Right renal pelvis (tissue), 4 donors: ENCODE measurements around the gene SLC35D2. TPM values are rescaled to one million over a fixed set of nuclear protein-coding genes. Genes with fewer than 3 reads are reported as not detected.

Experiments
- DNase-seq, 4 donors: peaks; one replicate each; pipeline ENCODE4 v3.0.0-alpha.2; 2013; ENCODE audit warnings: low read depth in 4 of 4, low spot score in 3 of 4, missing footprints in 1 of 4
- polyA plus RNA-seq, 4 donors: library from polyadenylated mRNA; unstranded; fragments of 120-200 nt; gene quantifications; one replicate each; pipeline ENCODE4 v1.2.1, GENCODE V29; 2013; ENCODE audit not compliant: insufficient read length in 4 of 4

The SLC35D2 gene
- 10 to 100 TPM; 37.6 to 41.5 (median 39.0) TPM for polyA plus RNA-seq

GRCh38 chr9:96383165-96383942 is at the start of gene SLC35D2:
TSS of gene SLC35D2 (minus strand) at chr9:96383711. CDS start at chr9:96383634, 77 bp downstream.
- peak; percentile 35 to 50 (median 44) for DNase-seq

- no peak for DNase-seq
Measured at GRCh38 chr9:96430377-96430776, 46.9 kb upstream of the SLC35D2 start.

- no peak for DNase-seq
Measured at GRCh38 chr9:96429732-96430131, 46.2 kb upstream of the SLC35D2 start.

GRCh38 chr9:96425500-96426169 is 42.1 kb upstream of the SLC35D2 start:
- DNase-seq, result no peak

- no peak for DNase-seq
Measured at GRCh38 chr9:96423985-96424336, 40.5 kb upstream of the SLC35D2 start.

GRCh38 chr9:96423322-96423984 is 39.9 kb upstream of the SLC35D2 start:
- no peak for DNase-seq

GRCh38 chr9:96420468-96421219 is 37.1 kb upstream of the SLC35D2 start:
- peak in 1 of 4 donors; percentile 44 for DNase-seq

GRCh38 chr9:96419691-96419969 is 36.1 kb upstream of the SLC35D2 start:
- no peak for DNase-seq

GRCh38 chr9:96418920-96419690 is 35.6 kb upstream of the SLC35D2 start:
- peak in 2 of 4 donors; percentile 33 to 65 for DNase-seq

- DNase-seq, result peak; percentile 84 to 93 (median 90)
Measured at GRCh38 chr9:96418083-96418919, 34.8 kb upstream of the SLC35D2 start, which contains the start of gene ZNF367. TSS of gene ZNF367 (minus strand) at chr9:96418370. CDS start at chr9:96418032, 338 bp downstream.

GRCh38 chr9:96417661-96418082 is 34.2 kb upstream of the SLC35D2 start:
- DNase-seq, result no peak

GRCh38 chr9:96417051-96417586 is 33.6 kb upstream of the SLC35D2 start:
- peak; percentile 67 to 75 (median 72) for DNase-seq

- no peak for DNase-seq
Measured at GRCh38 chr9:96413302-96414221, 30.1 kb upstream of the SLC35D2 start.

- no peak for DNase-seq
Measured at GRCh38 chr9:96412174-96412913, 28.8 kb upstream of the SLC35D2 start.

GRCh38 chr9:96411129-96411838 is 27.8 kb upstream of the SLC35D2 start:
- no peak for DNase-seq
